T-helper 17 cell (primary cell): Measurements from ENCODE around the gene LTB. TPM values are rescaled to one million over a fixed set of nuclear protein-coding genes. Genes with fewer than 3 reads are reported as not detected.

Experiments
- ATAC-seq: fragments of 150-1000 bp; cut with Tn5 transposase; 2 replicates; pipeline ENCODE4 v1.10.0; 2021; ENCODE audit warnings: mild to moderate bottlenecking, moderate library complexity
- DNase-seq, 3 donors: peaks; one replicate each; pipeline versions ENCODE4 v3.0.0 to v3.0.0-alpha.2; 2020 to 2021
- H3K9me3 ChIP-seq: one replicate; pipeline ENCODE4 v1.7.0; 2013; ENCODE audit warnings: low read length, mild to moderate bottlenecking; ENCODE audit not compliant: control insufficient read depth, poor library complexity, severe bottlenecking
- H3K27ac Mint-ChIP-seq: one replicate; pipeline ENCODE4 v1.8.0; 2022; ENCODE audit warnings: mild to moderate bottlenecking, moderate library complexity, mixed read lengths
- H3K27me3 Mint-ChIP-seq: one replicate; pipeline ENCODE4 v1.8.0; 2022; ENCODE audit warnings: mixed read lengths
- H3K36me3 Mint-ChIP-seq: one replicate; pipeline ENCODE4 v1.8.0; 2022; ENCODE audit warnings: low read depth, mixed read lengths
- H3K4me1 Mint-ChIP-seq: one replicate; pipeline ENCODE4 v1.8.0; 2022; ENCODE audit warnings: mild to moderate bottlenecking, mixed read lengths
- H3K4me3 Mint-ChIP-seq: one replicate; pipeline ENCODE4 v1.8.0; 2022; ENCODE audit warnings: mild to moderate bottlenecking, moderate library complexity, mixed read lengths
- total RNA-seq, 4 donors: library from RNA in 2 of 4; stranded (reverse) in 2 of 4; gene quantifications; one replicate each; pipeline ENCODE4 v1.2.3 and lab custom pipeline; 2022 to 2026

The LTB gene
- total RNA-seq, 2 donors from 2014 or later = 791 to 891 TPM

- Mint-ChIP-seq H3K27me3 (no peaks in the 10 kb centered on the region), H3K36me3 (peaks cover 35% of the 10 kb centered on the region), H3K4me3 (peak overlapping the region; percentile 100), H3K27ac (peak overlapping the region; percentile 99), H3K4me1 (peaks cover 66% of the 10 kb centered on the region)
- no peaks in the 10 kb centered on the region for H3K9me3 ChIP-seq
- ATAC-seq (no peak), DNase-seq (no peak)
Measured at GRCh38 chr6:31576897-31577578, 5.2 kb downstream of the LTB start.

- Mint-ChIP-seq H3K27me3 (no peaks in the 10 kb centered on the region), H3K4me1 (peaks cover 73% of the 10 kb centered on the region)
- no peak for DNase-seq
Measured at GRCh38 chr6:31575952-31576685, 6.1 kb downstream of the LTB start.

DNA sequence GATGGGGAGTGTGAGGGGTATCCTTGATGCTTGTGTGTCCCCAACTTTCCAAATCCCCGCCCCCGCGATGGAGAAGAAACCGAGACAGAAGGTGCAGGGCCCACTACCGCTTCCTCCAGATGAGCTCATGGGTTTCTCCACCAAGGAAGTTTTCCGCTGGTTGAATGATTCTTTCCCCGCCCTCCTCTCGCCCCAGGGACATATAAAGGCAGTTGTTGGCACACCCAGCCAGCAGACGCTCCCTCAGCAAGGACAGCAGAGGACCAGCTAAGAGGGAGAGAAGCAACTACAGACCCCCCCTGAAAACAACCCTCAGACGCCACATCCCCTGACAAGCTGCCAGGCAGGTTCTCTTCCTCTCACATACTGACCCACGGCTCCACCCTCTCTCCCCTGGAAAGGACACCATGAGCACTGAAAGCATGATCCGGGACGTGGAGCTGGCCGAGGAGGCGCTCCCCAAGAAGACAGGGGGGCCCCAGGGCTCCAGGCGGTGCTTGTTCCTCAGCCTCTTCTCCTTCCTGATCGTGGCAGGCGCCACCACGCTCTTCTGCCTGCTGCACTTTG lies 6.8 kb downstream of the LTB start, which contains the start of gene TNF:
Gene TNF, plus strand, starts transcription at position 231 of the 567 bp plus-strand sequence. Its CDS starts 177 bp downstream, at position 408.
- H3K4me3 Mint-ChIP-seq = peak within 1 kb of the TSS; percentile 100
- H3K27me3 Mint-ChIP-seq = no peaks in the 10 kb centered on the region

More at GRCh38 chr6:31575952-31576685, 6.1 kb downstream of the LTB start:
- Mint-ChIP-seq H3K27ac (peak overlapping the region; percentile 99), H3K4me3 (peak overlapping the region; percentile 100), H3K36me3 (peaks cover 28% of the 10 kb centered on the region)
- no peak for ATAC-seq
- H3K9me3 ChIP-seq = no peaks in the 10 kb centered on the region

DNA sequence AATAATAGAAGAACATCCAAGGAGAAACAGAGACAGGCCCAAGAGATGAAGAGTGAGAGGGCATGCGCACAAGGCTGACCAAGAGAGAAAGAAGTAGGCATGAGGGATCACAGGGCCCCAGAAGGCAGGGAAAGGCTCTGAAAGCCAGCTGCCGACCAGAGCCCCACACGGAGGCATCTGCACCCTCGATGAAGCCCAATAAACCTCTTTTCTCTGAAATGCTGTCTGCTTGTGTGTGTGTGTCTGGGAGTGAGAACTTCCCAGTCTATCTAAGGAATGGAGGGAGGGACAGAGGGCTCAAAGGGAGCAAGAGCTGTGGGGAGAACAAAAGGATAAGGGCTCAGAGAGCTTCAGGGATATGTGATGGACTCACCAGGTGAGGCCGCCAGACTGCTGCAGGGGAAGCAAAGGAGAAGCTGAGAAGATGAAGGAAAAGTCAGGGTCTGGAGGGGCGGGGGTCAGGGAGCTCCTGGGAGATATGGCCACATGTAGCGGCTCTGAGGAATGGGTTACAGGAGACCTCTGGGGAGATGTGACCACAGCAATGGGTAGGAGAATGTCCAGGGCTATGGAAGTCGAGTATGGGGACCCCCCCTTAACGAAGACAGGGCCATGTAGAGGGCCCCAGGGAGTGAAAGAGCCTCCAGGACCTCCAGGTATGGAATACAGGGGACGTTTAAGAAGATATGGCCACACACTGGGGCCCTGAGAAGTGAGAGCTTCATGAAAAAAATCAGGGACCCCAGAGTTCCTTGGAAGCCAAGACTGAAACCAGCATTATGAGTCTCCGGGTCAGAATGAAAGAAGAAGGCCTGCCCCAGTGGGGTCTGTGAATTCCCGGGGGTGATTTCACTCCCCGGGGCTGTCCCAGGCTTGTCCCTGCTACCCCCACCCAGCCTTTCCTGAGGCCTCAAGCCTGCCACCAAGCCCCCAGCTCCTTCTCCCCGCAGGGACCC lies 7.8 kb downstream of the LTB start:
- peaks cover 78% of the 10 kb centered on the region for H3K4me1 Mint-ChIP-seq
- peak overlapping the region; percentile 99 for H3K27ac Mint-ChIP-seq
- ATAC-seq = no peak
- DNase-seq = no peak
- peak overlapping the region; percentile 100 for H3K4me3 Mint-ChIP-seq
- no peaks in the 10 kb centered on the region for H3K9me3 ChIP-seq
- peaks cover 21% of the 10 kb centered on the region for H3K36me3 Mint-ChIP-seq
- H3K27me3 Mint-ChIP-seq = no peaks in the 10 kb centered on the region

More for the DNA sequence above, 6.8 kb downstream of the LTB start, which contains the start of gene TNF:
- DNase-seq (peak; percentile 48 to 74 (median 51)), ATAC-seq (peak; percentile 13)
- peaks cover 23% of the 10 kb centered on the region for H3K36me3 Mint-ChIP-seq
- no peaks in the 10 kb centered on the region for H3K9me3 ChIP-seq
- H3K27ac Mint-ChIP-seq = peak within 1 kb of the TSS; percentile 99
- peaks cover 77% of the 10 kb centered on the region for H3K4me1 Mint-ChIP-seq

GRCh38 chr6:31573239-31574105 lies 8.8 kb downstream of the LTB start:
- Mint-ChIP-seq H3K36me3 (peaks cover 21% of the 10 kb centered on the region), H3K27ac (peak overlapping the region; percentile 99), H3K27me3 (no peaks in the 10 kb centered on the region), H3K4me3 (peak overlapping the region; percentile 100), H3K4me1 (peaks cover 80% of the 10 kb centered on the region)
- H3K9me3 ChIP-seq = no peaks in the 10 kb centered on the region
- DNase-seq (no peak), ATAC-seq (no peak)

DNA sequence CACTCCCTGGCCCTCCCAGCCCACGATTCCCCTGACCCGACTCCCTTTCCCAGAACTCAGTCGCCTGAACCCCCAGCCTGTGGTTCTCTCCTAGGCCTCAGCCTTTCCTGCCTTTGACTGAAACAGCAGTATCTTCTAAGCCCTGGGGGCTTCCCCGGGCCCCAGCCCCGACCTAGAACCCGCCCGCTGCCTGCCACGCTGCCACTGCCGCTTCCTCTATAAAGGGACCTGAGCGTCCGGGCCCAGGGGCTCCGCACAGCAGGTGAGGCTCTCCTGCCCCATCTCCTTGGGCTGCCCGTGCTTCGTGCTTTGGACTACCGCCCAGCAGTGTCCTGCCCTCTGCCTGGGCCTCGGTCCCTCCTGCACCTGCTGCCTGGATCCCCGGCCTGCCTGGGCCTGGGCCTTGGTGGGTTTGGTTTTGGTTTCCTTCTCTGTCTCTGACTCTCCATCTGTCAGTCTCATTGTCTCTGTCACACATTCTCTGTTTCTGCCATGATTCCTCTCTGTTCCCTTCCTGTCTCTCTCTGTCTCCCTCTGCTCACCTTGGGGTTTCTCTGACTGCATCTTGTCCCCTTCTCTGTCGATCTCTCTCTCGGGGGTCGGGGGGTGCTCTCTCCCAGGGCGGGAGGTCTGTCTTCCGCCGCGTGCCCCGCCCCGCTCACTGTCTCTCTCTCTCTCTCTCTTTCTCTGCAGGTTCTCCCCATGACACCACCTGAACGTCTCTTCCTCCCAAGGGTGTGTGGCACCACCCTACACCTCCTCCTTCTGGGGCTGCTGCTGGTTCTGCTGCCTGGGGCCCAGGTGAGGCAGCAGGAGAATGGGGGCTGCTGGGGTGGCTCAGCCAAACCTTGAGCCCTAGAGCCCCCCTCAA lies 9.9 kb downstream of the LTB start, which contains the start of gene LTA:
Gene LTA, plus strand, starts transcription at position 249 of the 871 bp plus-strand sequence. Its CDS starts 454 bp downstream, at position 703.
- peak within 1 kb of the TSS; percentile 100 for H3K4me3 Mint-ChIP-seq
- H3K27me3 Mint-ChIP-seq = no peaks in the 10 kb centered on the region
- DNase-seq (peak; percentile 67 to 75 (median 73)), ATAC-seq (peak; percentile 74)
- H3K36me3 Mint-ChIP-seq = peaks cover 21% of the 10 kb centered on the region
- H3K4me1 Mint-ChIP-seq = peaks cover 85% of the 10 kb centered on the region
- H3K9me3 ChIP-seq = no peaks in the 10 kb centered on the region
- peak within 1 kb of the TSS; percentile 99 for H3K27ac Mint-ChIP-seq

DNA sequence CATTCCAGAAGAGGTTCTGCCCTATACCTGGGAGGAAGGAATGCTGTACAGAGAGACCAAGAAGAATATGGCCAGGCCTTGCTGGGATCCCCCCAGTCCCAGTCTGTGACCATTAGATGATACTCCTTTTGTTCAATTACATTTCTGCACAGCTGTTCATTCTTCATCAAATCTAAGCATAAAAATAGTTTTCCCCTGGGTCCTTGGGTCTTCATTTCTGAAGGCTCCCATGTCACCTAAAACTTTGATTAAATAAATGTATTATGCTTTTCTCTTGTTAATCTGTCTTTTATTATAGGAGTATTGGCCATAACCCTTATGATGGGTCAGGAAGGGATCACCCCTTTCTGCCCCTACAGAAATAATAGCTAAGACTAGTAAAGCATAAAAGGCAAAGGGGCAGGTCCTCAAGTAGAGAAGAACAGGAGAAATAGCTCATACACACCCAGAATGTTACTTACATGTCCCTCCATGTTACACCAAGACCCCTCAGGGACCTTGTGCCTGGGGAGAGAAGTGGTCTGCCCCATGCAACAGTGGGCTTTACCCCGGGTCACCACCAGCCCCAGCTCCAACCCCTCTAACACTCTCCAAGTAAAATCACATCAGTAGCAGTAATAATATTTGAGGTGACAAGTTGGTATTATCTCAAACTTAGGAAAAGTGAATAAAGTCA lies 12.2 kb downstream of the LTB start:
- H3K27ac Mint-ChIP-seq = peak overlapping the region; percentile 99
- no peaks in the 10 kb centered on the region for H3K27me3 Mint-ChIP-seq
- peaks cover 72% of the 10 kb centered on the region for H3K4me1 Mint-ChIP-seq
- H3K4me3 Mint-ChIP-seq = peak overlapping the region; percentile 33
- DNase-seq (no peak), ATAC-seq (no peak)
- H3K36me3 Mint-ChIP-seq = peaks cover 6% of the 10 kb centered on the region
- no peaks in the 10 kb centered on the region for H3K9me3 ChIP-seq

DNA sequence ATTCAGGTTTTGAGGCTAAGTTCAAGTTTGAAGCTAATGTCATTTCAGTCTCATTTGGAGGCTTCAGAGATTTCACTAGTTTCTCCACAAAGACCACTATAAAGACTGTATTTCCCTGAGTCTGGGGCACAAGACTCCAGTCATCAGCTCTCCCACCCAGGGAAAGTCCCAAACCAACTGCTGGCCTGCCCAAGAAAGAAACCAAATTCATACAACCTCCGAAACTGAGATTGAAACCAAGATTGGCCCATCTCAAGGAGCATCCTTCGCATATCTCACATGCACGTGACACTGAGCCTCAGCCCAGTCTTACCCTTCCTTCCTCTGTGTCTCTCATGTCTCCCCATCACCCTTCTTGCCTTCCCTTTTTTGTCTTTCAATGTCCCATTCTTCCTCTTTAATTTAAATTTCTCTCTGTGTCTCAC lies 13.7 kb downstream of the LTB start:
- H3K27ac Mint-ChIP-seq = peak overlapping the region; percentile 99
- peaks cover 71% of the 10 kb centered on the region for H3K4me1 Mint-ChIP-seq
- ATAC-seq (peak; percentile 76), DNase-seq (peak; percentile 40 to 67 (median 50))
- H3K4me3 Mint-ChIP-seq = peak overlapping the region; percentile 89
- H3K27me3 Mint-ChIP-seq = no peaks in the 10 kb centered on the region
- H3K36me3 Mint-ChIP-seq = peaks cover 12% of the 10 kb centered on the region
- no peaks in the 10 kb centered on the region for H3K9me3 ChIP-seq

DNA sequence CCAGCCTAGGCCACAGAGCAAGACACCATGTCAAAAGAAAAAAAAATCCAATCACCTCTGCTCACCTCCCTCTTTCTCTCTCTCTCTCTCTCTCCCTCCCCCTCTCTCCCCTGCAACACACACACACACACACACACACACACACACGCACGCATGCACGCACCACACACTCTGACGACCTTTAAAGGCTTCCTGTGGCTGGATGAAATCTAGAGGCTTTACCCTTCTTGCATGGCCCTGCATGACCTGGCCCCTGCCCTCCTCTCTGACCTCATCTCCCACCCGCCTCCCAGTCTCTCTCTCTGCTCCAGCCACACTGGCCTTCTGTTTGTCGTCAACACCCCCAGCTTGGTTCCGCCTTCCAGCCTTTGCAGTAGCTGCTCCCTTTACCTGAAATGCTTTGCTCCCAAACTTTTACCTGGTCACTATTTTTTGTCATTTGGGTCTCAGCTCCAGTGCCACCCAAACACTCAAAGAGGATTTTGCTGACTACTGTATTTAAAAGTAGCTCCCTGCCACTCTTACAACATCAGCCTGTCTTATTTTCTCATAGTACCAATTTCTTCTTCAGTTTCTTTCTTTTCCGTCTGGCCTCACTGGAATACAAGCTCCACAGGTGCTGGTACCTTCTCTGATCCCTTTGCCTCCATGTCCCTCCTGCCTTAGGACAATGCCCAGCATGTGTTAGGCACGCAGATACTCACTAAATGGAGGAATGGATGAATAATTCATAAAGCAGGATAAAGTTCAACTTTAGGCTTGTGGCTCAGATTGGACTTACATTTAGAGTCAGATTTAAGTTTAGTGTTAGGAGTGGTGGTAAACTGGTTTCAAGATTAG lies 14.5 kb downstream of the LTB start:
- peaks cover 10% of the 10 kb centered on the region for H3K36me3 Mint-ChIP-seq
- ATAC-seq = no peak
- H3K4me3 Mint-ChIP-seq = peak overlapping the region; percentile 89
- no peak for DNase-seq
- peaks cover 69% of the 10 kb centered on the region for H3K4me1 Mint-ChIP-seq
- H3K9me3 ChIP-seq = no peaks in the 10 kb centered on the region
- H3K27me3 Mint-ChIP-seq = no peaks in the 10 kb centered on the region
- peak overlapping the region; percentile 99 for H3K27ac Mint-ChIP-seq

- Mint-ChIP-seq H3K4me3 (peak overlapping the region; percentile 94), H3K27ac (peak overlapping the region; percentile 95), H3K27me3 (no peaks in the 10 kb centered on the region), H3K36me3 (peaks cover 14% of the 10 kb centered on the region), H3K4me1 (peaks cover 66% of the 10 kb centered on the region)
- ATAC-seq (no peak), DNase-seq (no peak)
- H3K9me3 ChIP-seq = no peaks in the 10 kb centered on the region
Measured at GRCh38 chr6:31560697-31561058, 21.5 kb downstream of the LTB start.
